ENCODE data around the gene EXOSC10. TPM values are rescaled to one million over a fixed set of nuclear protein-coding genes. Genes with fewer than 3 reads are reported as not detected.

Gene EXOSC10
- total RNA-seq, 5 donors from 2014 or later (not counting 1 experiment from before 2014, with no cell fraction given) = 72.5 to 85.2 (median 82.1) TPM

- Histone ChIP-seq H3K27ac (ENCODE audit: low read length) (no peak overlapping the region), H3K4me1 (ENCODE audit: control insufficient read depth in 1 of 2, extremely low read depth in 1 of 2, insufficient read depth in 2 of 2, low read length in 2 of 2) (no peaks in the 10 kb centered on the region), H3K9me3 (no peaks in the 10 kb centered on the region), H3K27me3 (replicated peaks in 1 of 2; ENCODE audit: control insufficient read depth in 2 of 2, extremely low read depth in 1 of 2, insufficient read depth in 2 of 2, low read length in 1 of 2) (no peaks in the 10 kb centered on the region), H3K36me3 (ENCODE audit: control insufficient read depth in 2 of 2, extremely low read depth in 1 of 2, insufficient read depth in 1 of 2, low read length in 1 of 2) (peaks cover 8 to 63% of the 10 kb centered on the region in 2 donors), H3K4me3 (ENCODE audit: control insufficient read depth in 1 of 2, extremely low read depth in 1 of 2, low read length in 1 of 2) (no peak overlapping the region)
- Mint-ChIP-seq H3K36me3 (peaks cover 43% of the 10 kb centered on the region), H3K4me3 (no peak overlapping the region), H3K27ac (no peak overlapping the region), H3K9me3 (no peaks in the 10 kb centered on the region), H3K4me1 (no peaks in the 10 kb centered on the region), H3K27me3 (no peaks in the 10 kb centered on the region)
- ChIA-PET CTCF (no interaction called here), POLR2A (no interaction called here)
- ATAC-seq (replicated peaks in 1 of 4) (no peak), DNase-seq (no peak)
- WGBS (ENCODE audit: insufficient coverage) = 100% methylated on average over 2 of the region's 2 CpGs
Measured at GRCh38 chr1:11116318-11116717, 16.6 kb upstream of the EXOSC10 start.

GRCh38 chr1:11114966-11115365 is 15.3 kb upstream of the EXOSC10 start:
- peaks cover 39% of the 10 kb centered on the region for H3K36me3 Mint-ChIP-seq
- no peak overlapping the region for H3K4me3 Mint-ChIP-seq
- Histone ChIP-seq H3K4me1 (ENCODE audit: control insufficient read depth in 1 of 2, extremely low read depth in 1 of 2, insufficient read depth in 2 of 2, low read length in 2 of 2) (no peaks in the 10 kb centered on the region), H3K27me3 (replicated peaks in 1 of 2; ENCODE audit: control insufficient read depth in 2 of 2, extremely low read depth in 1 of 2, insufficient read depth in 2 of 2, low read length in 1 of 2) (no peaks in the 10 kb centered on the region), H3K4me3 (ENCODE audit: control insufficient read depth in 1 of 2, extremely low read depth in 1 of 2, low read length in 1 of 2) (no peak overlapping the region), H3K36me3 (ENCODE audit: control insufficient read depth in 2 of 2, extremely low read depth in 1 of 2, insufficient read depth in 1 of 2, low read length in 1 of 2) (peaks cover 8 to 59% of the 10 kb centered on the region in 2 donors), H3K9me3 (no peaks in the 10 kb centered on the region), H3K27ac (ENCODE audit: low read length) (no peak overlapping the region)
- ChIA-PET POLR2A (no interaction called here), CTCF (no interaction called here)
- H3K4me1 Mint-ChIP-seq = no peaks in the 10 kb centered on the region
- H3K9me3 Mint-ChIP-seq = no peaks in the 10 kb centered on the region
- WGBS (ENCODE audit: insufficient coverage) = 100% methylated on average over 2 of the region's 3 CpGs
- no peak for DNase-seq
- no peak for ATAC-seq (replicated peaks in 1 of 4)
- H3K27ac Mint-ChIP-seq = no peak overlapping the region
- no peaks in the 10 kb centered on the region for H3K27me3 Mint-ChIP-seq

- H3K36me3 Mint-ChIP-seq = peaks cover 52% of the 10 kb centered on the region
- ChIA-PET POLR2A (no interaction called here), CTCF (no interaction called here)
- no peaks in the 10 kb centered on the region for H3K27me3 ChIP-seq (replicated peaks in 1 of 2; ENCODE audit: control insufficient read depth in 2 of 2, extremely low read depth in 1 of 2, insufficient read depth in 2 of 2, low read length in 1 of 2)
- no peak overlapping the region for H3K27ac Mint-ChIP-seq
- no peaks in the 10 kb centered on the region for H3K4me1 ChIP-seq (ENCODE audit: control insufficient read depth in 1 of 2, extremely low read depth in 1 of 2, insufficient read depth in 2 of 2, low read length in 2 of 2)
- no peak for DNase-seq
- ATAC-seq (replicated peaks in 1 of 4) = no peak
- H3K36me3 ChIP-seq (ENCODE audit: control insufficient read depth in 2 of 2, extremely low read depth in 1 of 2, insufficient read depth in 1 of 2, low read length in 1 of 2) = peaks cover 8 to 62% of the 10 kb centered on the region in 2 donors
- H3K4me1 Mint-ChIP-seq = no peaks in the 10 kb centered on the region
- H3K4me3 ChIP-seq (ENCODE audit: control insufficient read depth in 1 of 2, extremely low read depth in 1 of 2, low read length in 1 of 2) = no peak overlapping the region
- no peak overlapping the region for H3K4me3 Mint-ChIP-seq
- 100% methylated on average over 4 of the region's 7 CpGs for WGBS (ENCODE audit: insufficient coverage)
- H3K9me3 Mint-ChIP-seq = no peaks in the 10 kb centered on the region
- no peaks in the 10 kb centered on the region for H3K9me3 ChIP-seq
- H3K27me3 Mint-ChIP-seq = no peaks in the 10 kb centered on the region
- no peak overlapping the region for H3K27ac ChIP-seq (ENCODE audit: low read length)
Measured at GRCh38 chr1:11109047-11109760, 9.5 kb upstream of the EXOSC10 start.

- no peak overlapping the region for H3K4me3 Mint-ChIP-seq
- no peaks in the 10 kb centered on the region for H3K27me3 ChIP-seq (replicated peaks in 1 of 2; ENCODE audit: control insufficient read depth in 2 of 2, extremely low read depth in 1 of 2, insufficient read depth in 2 of 2, low read length in 1 of 2)
- H3K4me3 ChIP-seq (ENCODE audit: control insufficient read depth in 1 of 2, extremely low read depth in 1 of 2, low read length in 1 of 2) = no peak overlapping the region
- ATAC-seq (replicated peaks in 1 of 4) = no peak
- peaks cover 41% of the 10 kb centered on the region for H3K36me3 Mint-ChIP-seq
- 100% methylated on average over 5 of the region's 5 CpGs for WGBS (ENCODE audit: insufficient coverage)
- no peak for DNase-seq
- no peaks in the 10 kb centered on the region for H3K9me3 Mint-ChIP-seq
- H3K27ac ChIP-seq (ENCODE audit: low read length) = no peak overlapping the region
- H3K27ac Mint-ChIP-seq = no peak overlapping the region
- H3K36me3 ChIP-seq (ENCODE audit: control insufficient read depth in 2 of 2, extremely low read depth in 1 of 2, insufficient read depth in 1 of 2, low read length in 1 of 2) = peaks cover 1 to 48% of the 10 kb centered on the region in 2 donors
- ChIA-PET POLR2A (no interaction called here), CTCF (interaction anchor here in 1 of 2 donors (0.6 kb wide), 1 partner anchor 181 kb away, joined by 4 read pairs; no protein-coding TSS in a partner anchor)
- H3K9me3 ChIP-seq = no peaks in the 10 kb centered on the region
- no peaks in the 10 kb centered on the region for H3K27me3 Mint-ChIP-seq
- H3K4me1 ChIP-seq (ENCODE audit: control insufficient read depth in 1 of 2, extremely low read depth in 1 of 2, insufficient read depth in 2 of 2, low read length in 2 of 2) = no peaks in the 10 kb centered on the region
- H3K4me1 Mint-ChIP-seq = no peaks in the 10 kb centered on the region
Measured at GRCh38 chr1:11107599-11107998, 7.9 kb upstream of the EXOSC10 start.

GRCh38 chr1:11105586-11105985 is 5.9 kb upstream of the EXOSC10 start:
- Mint-ChIP-seq H3K4me3 (no peak overlapping the region), H3K36me3 (peaks cover 31% of the 10 kb centered on the region), H3K27ac (no peak overlapping the region), H3K4me1 (peaks cover 0 to 4% (median 0%) of the 10 kb centered on the region in 3 donors), H3K27me3 (no peaks in the 10 kb centered on the region), H3K9me3 (no peaks in the 10 kb centered on the region)
- no peak for DNase-seq
- no peaks in the 10 kb centered on the region for H3K4me1 ChIP-seq (ENCODE audit: control insufficient read depth in 1 of 2, extremely low read depth in 1 of 2, insufficient read depth in 2 of 2, low read length in 2 of 2)
- no peak for ATAC-seq (replicated peaks in 1 of 4)
- H3K4me3 ChIP-seq (ENCODE audit: control insufficient read depth in 1 of 2, extremely low read depth in 1 of 2, low read length in 1 of 2) = no peak overlapping the region
- H3K27ac ChIP-seq (ENCODE audit: low read length) = no peak overlapping the region
- 94% methylated on average over 7 of the region's 10 CpGs for WGBS (ENCODE audit: insufficient coverage)
- CTCF ChIA-PET = no interaction called here
- POLR2A ChIA-PET = no interaction called here
- no peaks in the 10 kb centered on the region for H3K27me3 ChIP-seq (replicated peaks in 1 of 2; ENCODE audit: control insufficient read depth in 2 of 2, extremely low read depth in 1 of 2, insufficient read depth in 2 of 2, low read length in 1 of 2)
- no peaks in the 10 kb centered on the region for H3K9me3 ChIP-seq
- H3K36me3 ChIP-seq (ENCODE audit: control insufficient read depth in 2 of 2, extremely low read depth in 1 of 2, insufficient read depth in 1 of 2, low read length in 1 of 2) = peaks cover 0 to 37% of the 10 kb centered on the region in 2 donors

GRCh38 chr1:11101347-11101746 is 1.7 kb upstream of the EXOSC10 start:
- H3K27me3 ChIP-seq (replicated peaks in 1 of 2; ENCODE audit: control insufficient read depth in 2 of 2, extremely low read depth in 1 of 2, insufficient read depth in 2 of 2, low read length in 1 of 2) = no peaks in the 10 kb centered on the region
- H3K27ac ChIP-seq (ENCODE audit: low read length) = no peak overlapping the region
- no peaks in the 10 kb centered on the region for H3K27me3 Mint-ChIP-seq
- WGBS (ENCODE audit: insufficient coverage) = 99% methylated on average over 6 of the region's 6 CpGs
- H3K27ac Mint-ChIP-seq = no peak overlapping the region
- H3K4me3 ChIP-seq (ENCODE audit: control insufficient read depth in 1 of 2, extremely low read depth in 1 of 2, low read length in 1 of 2) = no peak overlapping the region
- H3K36me3 ChIP-seq (ENCODE audit: control insufficient read depth in 2 of 2, extremely low read depth in 1 of 2, insufficient read depth in 1 of 2, low read length in 1 of 2) = peaks cover 0 to 16% of the 10 kb centered on the region in 2 donors
- ChIA-PET CTCF (no interaction called here), POLR2A (no interaction called here)
- ATAC-seq (replicated peaks in 1 of 4) (no peak), DNase-seq (no peak)
- H3K9me3 Mint-ChIP-seq = no peaks in the 10 kb centered on the region
- H3K36me3 Mint-ChIP-seq = peaks cover 2% of the 10 kb centered on the region
- H3K4me1 ChIP-seq (ENCODE audit: control insufficient read depth in 1 of 2, extremely low read depth in 1 of 2, insufficient read depth in 2 of 2, low read length in 2 of 2) = peaks cover 8 to 12% of the 10 kb centered on the region in 2 experiments
- no peaks in the 10 kb centered on the region for H3K9me3 ChIP-seq
- H3K4me3 Mint-ChIP-seq = peak overlapping the region; percentile 22 to 69 (median 40)
- H3K4me1 Mint-ChIP-seq = peaks cover 10 to 23% (median 19%) of the 10 kb centered on the region in 3 donors

All from T-cell (primary cell).